D721Med (cell line): ENCODE results near the gene FAM174C.
A peak's percentile ranks its signal among the peaks of the same experiment; 100 is the strongest.

Experiments
- DNase-seq: peaks from one replicate; pipeline ENCODE4 v3.0.0; 2011; ENCODE audit warnings: low spot score; ENCODE audit not compliant: insufficient read length
- FAIRE-seq: peaks from 2 replicates; lab custom pipeline; 2011; peaks lifted over from hg19 to GRCh38; lab: Jason Lieb, UNC
- CTCF ChIP-seq: IDR thresholded peaks from 2 replicates; pipeline ENCODE4 v1.5.1; 2012; ENCODE audit warnings: mild to moderate bottlenecking, control low read depth; ENCODE audit not compliant: insufficient read depth; ENCODE audit errors: missing control alignments

FAM174C gene

GRCh38 chr19:1275260-1275975 lies at the start of gene FAM174C:
TSS of gene FAM174C (plus strand) at chr19:1275530. CDS start at chr19:1275550, 20 bp downstream.
- no peak for TF ChIP-seq CTCF
- DNase-seq (peak; percentile 95), FAIRE-seq (no peak)

- FAIRE-seq (no peak), DNase-seq (no peak)
- no peak for TF ChIP-seq CTCF
Observed at GRCh38 chr19:1226227-1226518, 49.2 kb upstream of the FAM174C start.

GRCh38 chr19:1226522-1227303 lies 48.6 kb upstream of the FAM174C start:
- DNase-seq (no peak), FAIRE-seq (no peak)
- no peak for TF ChIP-seq CTCF

GRCh38 chr19:1227304-1228054 lies 47.9 kb upstream of the FAM174C start:
- no peak for FAIRE-seq
- TF ChIP-seq CTCF, result no peak
- no peak for DNase-seq

GRCh38 chr19:1228161-1228957 lies 47.0 kb upstream of the FAM174C start:
- FAIRE-seq (no peak), DNase-seq (no peak)
- no peak for TF ChIP-seq CTCF

GRCh38 chr19:1229056-1229923 lies 46.0 kb upstream of the FAM174C start:
- DNase-seq (no peak), FAIRE-seq (no peak)
- TF ChIP-seq CTCF, result no peak
